HG03571 (cell line): ENCODE measurements around the gene SPIB.
A peak's percentile ranks its signal among the peaks of the same experiment; 100 is the strongest.
"Not testable (repeated sequence)": the region's sequence is repeated elsewhere in the genome, so short reads cannot be mapped to it uniquely, and the experiment has no call there.

Experiments
- ATAC-seq: cut with Tn5 transposase; IDR thresholded peaks from one replicate; pipeline ENCODE4 v1.9.1; 2021; ENCODE audit not compliant: unreplicated experiment

Gene SPIB

DNA sequence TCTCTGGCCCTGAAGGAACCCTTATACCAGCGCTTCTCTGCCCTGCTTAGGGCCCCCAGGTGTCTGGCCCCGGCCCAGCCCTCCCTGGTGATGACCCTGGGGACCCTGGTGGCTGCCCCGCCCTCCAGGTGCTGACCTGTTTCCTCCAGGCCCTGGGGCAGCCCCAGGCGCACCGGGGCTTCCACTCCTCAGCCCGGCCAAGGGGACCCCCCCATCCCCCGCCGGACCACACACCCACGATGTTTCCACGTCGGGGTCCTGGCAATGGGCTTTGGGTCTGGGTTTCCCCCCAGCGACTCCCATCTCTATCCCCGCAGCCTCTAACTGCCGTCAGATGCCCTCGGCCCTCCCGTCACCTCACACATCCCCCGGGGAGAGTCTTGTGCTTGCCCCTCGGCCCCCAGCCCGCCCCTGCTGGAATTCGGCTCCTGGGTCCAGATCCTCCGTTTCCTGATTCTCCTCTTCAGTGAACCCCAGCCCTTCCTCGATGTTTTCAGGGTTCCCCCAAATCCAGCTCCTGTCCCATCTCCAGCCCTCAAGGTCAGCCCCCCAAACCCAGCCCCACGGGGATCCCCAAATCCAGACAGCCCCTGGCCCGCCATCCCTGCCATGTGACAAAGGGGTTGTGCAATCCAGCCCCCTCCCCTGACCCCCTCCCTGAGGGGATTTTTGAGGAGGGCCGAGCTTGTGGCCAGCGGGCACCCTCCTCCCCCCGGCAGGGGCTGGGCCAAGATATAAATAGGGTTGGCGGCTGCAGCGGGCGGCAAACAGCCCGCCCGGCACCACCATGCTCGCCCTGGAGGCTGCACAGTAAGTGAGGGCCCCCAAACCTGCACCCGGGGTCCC is at the start of gene SPIB:
SPIB (plus strand) TSS at position 763 of the 846 bp plus-strand sequence; CDS start at position 788, 25 bp downstream.
- no peak for ATAC-seq

- ATAC-seq = no peak
These were observed 46.7 kb upstream of the SPIB start for GRCh38 chr19:50371914-50372475.

DNA sequence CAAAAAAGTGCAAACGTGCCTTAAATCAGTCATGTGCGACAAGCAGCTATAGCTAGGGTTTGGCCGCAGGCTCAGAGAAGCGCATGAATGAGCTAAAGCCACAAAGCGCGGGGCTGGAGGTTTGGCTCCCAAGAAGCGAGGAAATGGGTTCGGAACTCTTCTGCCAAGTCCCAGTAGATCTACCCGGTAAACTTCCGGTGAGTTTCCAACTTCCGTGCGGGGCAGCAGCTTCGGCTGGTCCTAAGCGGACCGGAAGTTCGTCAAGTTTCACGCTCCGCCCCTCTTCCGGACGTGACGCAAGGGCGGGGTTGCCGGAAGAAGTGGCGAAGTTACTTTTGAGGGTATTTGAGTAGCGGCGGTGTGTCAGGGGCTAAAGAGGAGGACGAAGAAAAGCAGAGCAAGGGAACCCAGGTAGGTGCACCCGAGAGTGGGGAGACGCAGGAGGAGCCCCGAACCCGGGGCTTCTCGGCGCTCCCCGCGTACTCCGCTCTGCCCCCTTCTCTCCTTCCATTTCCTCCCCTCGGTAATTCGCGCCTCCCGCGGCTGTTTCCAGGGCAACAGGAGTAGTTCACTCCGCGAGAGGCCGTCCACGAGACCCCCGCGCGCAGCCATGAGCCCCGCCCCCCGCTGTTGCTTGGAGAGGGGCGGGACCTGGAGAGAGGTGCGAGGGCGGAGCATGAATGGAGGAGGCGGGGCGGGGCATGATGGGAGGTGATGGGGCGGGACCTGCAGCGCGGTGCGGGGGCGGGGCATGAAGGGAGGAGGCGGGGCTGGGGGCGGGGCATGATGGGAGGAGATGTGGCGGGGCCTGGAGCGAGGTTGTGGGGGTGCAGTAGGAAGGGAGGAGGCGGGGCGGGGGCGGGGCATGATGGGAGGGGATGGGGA is 42.3 kb upstream of the SPIB start, which contains the start of gene NR1H2:
NR1H2 (plus strand) TSS at position 292 of the 885 bp plus-strand sequence. CDS start 1,149 bp downstream, outside the sequence.
- peak; percentile 69 for ATAC-seq

DNA sequence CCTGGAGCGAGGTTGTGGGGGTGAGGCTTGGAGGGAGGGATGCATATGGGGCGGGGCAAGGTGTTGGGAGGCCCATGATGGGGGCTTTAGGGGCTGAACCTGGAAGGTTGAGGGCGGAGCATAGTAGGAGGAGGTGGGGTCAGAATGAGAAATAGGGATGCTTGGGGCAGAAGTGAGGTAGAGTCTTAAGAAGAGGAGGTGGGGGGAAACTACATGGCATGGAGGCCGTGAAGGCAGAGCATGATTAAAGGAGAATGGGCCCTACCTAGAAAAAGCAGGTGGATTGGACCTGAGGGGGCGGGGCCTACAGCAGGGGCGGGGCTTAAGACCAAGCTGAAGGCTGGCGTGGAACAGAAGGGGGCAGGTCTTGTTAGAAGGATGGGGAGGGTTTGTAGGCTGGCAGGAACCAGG is 41.7 kb upstream of the SPIB start:
- ATAC-seq = peak; percentile 10

- no peak for ATAC-seq
These were observed 41.2 kb upstream of the SPIB start for GRCh38 chr19:50377517-50377916.

DNA sequence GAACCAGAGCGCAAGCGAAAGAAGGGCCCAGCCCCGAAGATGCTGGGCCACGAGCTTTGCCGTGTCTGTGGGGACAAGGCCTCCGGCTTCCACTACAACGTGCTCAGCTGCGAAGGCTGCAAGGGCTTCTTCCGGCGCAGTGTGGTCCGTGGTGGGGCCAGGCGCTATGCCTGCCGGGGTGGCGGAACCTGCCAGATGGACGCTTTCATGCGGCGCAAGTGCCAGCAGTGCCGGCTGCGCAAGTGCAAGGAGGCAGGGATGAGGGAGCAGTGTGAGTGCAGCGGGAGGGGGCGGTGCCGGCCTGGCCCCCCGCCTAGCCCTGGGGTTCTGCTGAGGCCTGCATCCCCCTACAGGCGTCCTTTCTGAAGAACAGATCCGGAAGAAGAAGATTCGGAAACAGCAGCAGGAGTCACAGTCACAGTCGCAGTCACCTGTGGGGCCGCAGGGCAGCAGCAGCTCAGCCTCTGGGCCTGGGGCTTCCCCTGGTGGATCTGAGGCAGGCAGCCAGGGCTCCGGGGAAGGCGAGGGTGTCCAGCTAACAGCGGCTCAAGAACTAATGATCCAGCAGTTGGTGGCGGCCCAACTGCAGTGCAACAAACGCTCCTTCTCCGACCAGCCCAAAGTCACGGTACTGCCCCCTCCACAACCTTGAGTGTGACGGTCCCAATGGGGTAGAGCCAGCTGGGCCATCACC is 40.4 kb upstream of the SPIB start:
- no peak for ATAC-seq

DNA sequence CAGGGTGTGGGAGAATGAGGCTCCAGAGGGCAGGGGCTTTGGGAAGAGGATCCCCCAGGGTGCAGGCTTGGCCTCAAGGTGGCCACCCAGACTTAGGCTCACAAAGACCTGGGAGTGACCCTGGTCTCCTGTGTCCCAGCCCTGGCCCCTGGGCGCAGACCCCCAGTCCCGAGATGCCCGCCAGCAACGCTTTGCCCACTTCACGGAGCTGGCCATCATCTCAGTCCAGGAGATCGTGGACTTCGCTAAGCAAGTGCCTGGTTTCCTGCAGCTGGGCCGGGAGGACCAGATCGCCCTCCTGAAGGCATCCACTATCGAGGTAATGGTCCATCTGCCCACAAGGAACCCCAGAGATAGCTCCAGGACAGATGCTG is 39.9 kb upstream of the SPIB start:
- ATAC-seq = no peak

DNA sequence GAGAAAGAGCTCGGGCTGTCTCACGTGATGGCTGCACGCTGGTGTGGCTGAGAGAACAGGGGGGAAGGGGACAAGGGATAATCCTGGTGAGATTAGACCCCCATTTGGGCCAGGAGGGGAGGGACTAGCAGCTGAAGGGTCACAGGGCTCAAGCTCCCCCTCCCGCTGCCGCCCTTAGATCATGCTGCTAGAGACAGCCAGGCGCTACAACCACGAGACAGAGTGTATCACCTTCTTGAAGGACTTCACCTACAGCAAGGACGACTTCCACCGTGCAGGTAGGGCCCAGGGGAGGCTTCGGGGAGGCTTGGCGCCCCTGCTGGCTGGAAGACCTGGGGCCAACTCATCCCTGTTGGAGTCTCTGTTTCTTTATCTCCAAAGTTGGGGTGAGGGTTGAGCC is 39.1 kb upstream of the SPIB start:
- no peak for ATAC-seq

DNA sequence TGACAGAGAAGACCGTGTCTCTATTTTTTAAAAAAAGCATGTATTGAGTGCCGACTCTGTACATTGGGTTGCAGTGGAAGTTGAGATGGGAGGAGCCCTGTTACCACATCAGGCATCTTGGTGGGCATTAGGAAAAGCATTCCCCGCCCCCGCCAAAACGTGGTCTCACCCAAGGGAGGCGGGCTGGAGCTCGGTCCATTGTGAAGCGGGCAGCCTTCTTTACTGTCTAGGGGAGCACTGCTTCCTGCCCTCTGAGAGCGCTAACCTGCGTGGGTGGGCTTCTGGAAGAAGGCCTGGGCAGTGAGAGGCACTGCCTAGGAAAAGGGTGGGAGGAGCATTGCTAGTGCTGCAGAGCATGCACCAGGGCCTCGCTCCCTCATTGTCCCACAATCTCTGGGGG is 38.6 kb upstream of the SPIB start:
- no peak for ATAC-seq

DNA sequence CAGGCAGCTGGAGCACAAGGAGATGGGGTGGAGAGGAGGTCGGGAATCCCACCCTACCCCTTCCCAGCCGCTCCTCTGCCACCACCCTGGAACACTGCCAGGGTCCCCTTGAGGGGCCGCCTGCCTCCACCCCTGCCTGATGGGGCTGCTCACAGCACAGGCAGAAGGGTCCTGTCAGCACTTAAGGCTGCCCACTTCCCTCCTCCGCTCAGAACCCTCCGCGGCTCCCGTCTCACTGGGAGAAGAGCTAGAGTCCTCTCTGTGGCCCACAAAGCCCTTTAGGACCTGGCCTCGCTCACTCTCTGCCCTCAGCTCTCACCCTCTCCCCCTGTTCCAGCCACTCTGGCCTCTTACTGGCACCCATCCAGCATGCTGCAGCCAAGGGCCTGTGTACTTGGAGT is 38.0 kb upstream of the SPIB start:
- ATAC-seq = no peak

GRCh38 chr19:50381881-50382729 is 36.6 kb upstream of the SPIB start:
- ATAC-seq = no peak

DNA sequence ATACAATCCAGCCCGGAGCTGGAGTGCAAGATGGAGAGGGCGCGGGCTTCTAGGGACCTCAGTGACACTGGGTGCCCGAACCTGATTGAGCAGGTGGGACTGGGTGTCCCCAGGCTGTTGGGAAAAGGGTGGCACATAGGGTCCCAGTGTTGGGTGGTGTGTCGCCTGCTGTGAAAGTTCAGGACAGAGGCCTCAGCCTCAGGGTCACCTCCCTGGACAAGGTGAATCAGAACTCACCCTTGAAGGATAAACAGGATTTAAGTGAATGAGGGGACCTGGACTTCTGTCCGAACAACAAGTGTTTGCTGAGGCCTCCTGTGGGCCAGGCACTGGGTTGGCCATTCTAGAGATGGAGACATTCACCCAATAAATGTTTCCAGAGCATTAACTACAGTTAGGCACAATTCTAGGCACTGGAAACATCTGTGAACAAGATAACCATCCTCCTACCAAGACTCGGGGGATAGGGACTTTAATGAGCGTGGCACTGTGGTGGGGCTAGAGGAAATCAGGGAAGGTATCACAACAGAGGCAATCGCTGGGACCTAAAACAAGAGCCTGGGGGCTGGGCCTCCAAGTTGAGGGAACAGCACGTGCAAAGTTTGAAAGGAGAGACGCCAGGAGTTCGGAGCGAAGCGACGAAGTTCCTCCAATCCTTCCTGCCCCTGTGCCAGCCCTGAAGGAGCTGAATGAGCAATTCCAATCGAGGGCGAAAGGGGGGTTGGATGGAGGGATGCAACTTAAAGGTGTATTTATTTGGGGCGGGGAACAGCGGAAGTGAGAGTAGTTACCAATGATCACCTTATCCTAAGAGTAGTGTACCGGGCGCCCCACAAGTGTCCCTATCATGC is 35.5 kb upstream of the SPIB start:
- peak; percentile 1 for ATAC-seq

GRCh38 chr19:50383852-50384684 is 34.7 kb upstream of the SPIB start, which contains the start of gene POLD1:
Gene POLD1 (plus strand): TSS chr19:50384347. CDS start chr19:50398852, 14,505 bp downstream.
- ATAC-seq = peak; percentile 70

- ATAC-seq = no peak
These were observed 33.8 kb upstream of the SPIB start for GRCh38 chr19:50384685-50385535.

DNA sequence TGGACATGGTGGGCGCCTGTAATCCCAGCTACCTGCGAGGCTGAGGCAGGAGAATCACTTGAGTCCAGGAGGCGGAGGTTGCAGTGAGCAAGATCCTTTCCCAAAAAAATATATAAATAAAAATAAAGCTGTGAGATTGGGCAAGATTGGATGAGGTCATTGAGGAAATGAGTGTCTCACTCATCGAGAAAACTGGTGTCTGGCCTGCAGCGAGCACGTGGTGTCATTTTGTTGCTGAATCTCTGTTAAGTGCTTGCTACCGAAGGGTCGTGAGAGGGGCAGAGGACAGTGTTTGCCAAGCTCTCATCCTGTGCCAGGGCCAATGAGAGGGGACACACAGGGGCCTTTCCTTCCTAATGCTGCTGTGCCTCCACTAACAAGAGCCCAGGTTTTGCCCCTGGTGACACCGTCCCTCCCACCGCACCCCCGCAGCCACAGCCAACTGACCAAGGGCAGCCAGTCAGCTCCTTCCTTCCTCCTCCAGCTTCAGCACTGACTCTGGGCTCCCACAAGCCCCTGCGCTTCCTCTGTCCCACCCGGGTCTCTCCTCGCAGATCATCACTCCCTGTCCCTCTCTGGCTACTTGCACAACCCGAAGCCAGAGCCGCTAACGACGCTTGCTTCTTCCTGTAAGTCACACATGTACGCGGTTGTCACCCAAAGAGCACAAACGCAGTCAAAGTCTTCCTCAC is 31.4 kb upstream of the SPIB start:
- ATAC-seq = no peak

- ATAC-seq = no peak
These were observed 30.9 kb upstream of the SPIB start for GRCh38 chr19:50387868-50388245.

- not testable (repeated sequence) for ATAC-seq
These were observed 28.4 kb upstream of the SPIB start for GRCh38 chr19:50390295-50390694.
